Prostate gland (tissue), 2 donors: ENCODE measurements around the gene CPLANE2.

Source experiments
- CTCF ChIP-seq, 4 experiments: fragments of 200-600 bp in 2 of 4; fragments of 450-650 bp in 2 of 4; sonication (generic) in 2 of 4; IDR thresholded peaks; 1 replicate in 3 of 4; 2 replicates in 1 of 4; pipeline ENCODE4 v1.5.1; 2016 to 2019; ENCODE audit warnings: antibody characterized with exemption in 4 of 4, mild to moderate bottlenecking in 2 of 4, moderate library complexity in 2 of 4
- POLR2AphosphoS5 ChIP-seq: sonication (generic); formaldehyde crosslinking; IDR thresholded peaks from one replicate; pipeline ENCODE4 v1.6.1; 2017; ENCODE audit warnings: antibody characterized with exemption

GRCh38 chr1:16183179-16183578 lies 53.8 kb downstream of the CPLANE2 start:
- no peak for TF ChIP-seq CTCF (IDR thresholded peaks at IDR 0.05)
- TF ChIP-seq POLR2AphosphoS5, result no peak
